PFSK-1 (cell line): ENCODE data around the gene MMP7.

Experiments
- POLR2AphosphoS5 ChIP-seq: IDR thresholded peaks from 2 replicates; pipeline ENCODE4 v1.6.1; 2012; ENCODE audit warnings: low read depth, mild to moderate bottlenecking, control low read depth, low read length, moderate library complexity
- REST ChIP-seq, 2 experiments: IDR thresholded peaks; 2 replicates each; pipeline versions ENCODE4 v1.6.1 to v1.8.0; 2011 to 2012; ENCODE audit warnings: low read depth in 2 of 2, low read length in 2 of 2, control low read depth in 1 of 2, inconsistent platforms in 1 of 2, mild to moderate bottlenecking in 1 of 2, moderate library complexity in 1 of 2; ENCODE audit not compliant: insufficient read depth in 1 of 2
- TAF1 ChIP-seq: IDR thresholded peaks from 2 replicates; pipeline ENCODE4 v1.6.1; 2012; ENCODE audit warnings: low read length, control low read depth, borderline replicate concordance; ENCODE audit not compliant: insufficient read depth

- no peak for TF ChIP-seq REST (IDR thresholded peaks at IDR 0.05; ENCODE audit: insufficient read depth in 1 of 2, low read depth in 2 of 2, low read length in 2 of 2)
- no peak for TF ChIP-seq TAF1
- no peak for TF ChIP-seq POLR2AphosphoS5
Observed at GRCh38 chr11:102482433-102482832, 48.1 kb downstream of the MMP7 start.
